Germinal center (tissue), 1 donor: ENCODE measurements around the gene NECTIN2.
"Not testable (repeated sequence)": the region's sequence is repeated elsewhere in the genome, so short reads cannot be mapped to it uniquely, and the experiment has no call there.

Experiments
- DNase-seq: peaks from one replicate; pipeline ENCODE4 v3.0.0; 2012; ENCODE audit warnings: mixed read lengths, low spot score

The NECTIN2 gene

GRCh38 chr19:44851427-44851826, 5.3 kb downstream of the NECTIN2 start:
- DNase-seq, result no peak

GRCh38 chr19:44855606-44856005, 9.5 kb downstream of the NECTIN2 start:
- no peak for DNase-seq

- DNase-seq, result no peak
These were observed 10.5 kb downstream of the NECTIN2 start for GRCh38 chr19:44856421-44857083.

GRCh38 chr19:44857837-44858236, 11.7 kb downstream of the NECTIN2 start:
- DNase-seq, result no peak

- DNase-seq, result not testable (repeated sequence)
These were observed 15.5 kb downstream of the NECTIN2 start for GRCh38 chr19:44861576-44861975.

GRCh38 chr19:44863990-44864389, 17.9 kb downstream of the NECTIN2 start:
- DNase-seq, result no peak

- no peak for DNase-seq
These were observed 19.2 kb downstream of the NECTIN2 start for GRCh38 chr19:44865196-44865767.

- no peak for DNase-seq
These were observed 20.6 kb downstream of the NECTIN2 start for GRCh38 chr19:44866664-44867063.

- DNase-seq, result no peak
These were observed 21.5 kb downstream of the NECTIN2 start for GRCh38 chr19:44867578-44867977.

- no peak for DNase-seq
These were observed 23.8 kb downstream of the NECTIN2 start for GRCh38 chr19:44869733-44870470.

- DNase-seq, result no peak
These were observed 25.7 kb downstream of the NECTIN2 start for GRCh38 chr19:44871809-44872208.

- DNase-seq, result no peak
These were observed 26.6 kb downstream of the NECTIN2 start for GRCh38 chr19:44872661-44873060.

- DNase-seq, result no peak
These were observed 28.2 kb downstream of the NECTIN2 start for GRCh38 chr19:44874317-44874716.

GRCh38 chr19:44875666-44876451, 29.8 kb downstream of the NECTIN2 start:
- no peak for DNase-seq

GRCh38 chr19:44876930-44877535, 30.9 kb downstream of the NECTIN2 start:
- no peak for DNase-seq

GRCh38 chr19:44878120-44878865, 32.2 kb downstream of the NECTIN2 start:
- no peak for DNase-seq

GRCh38 chr19:44879309-44880065, 33.4 kb downstream of the NECTIN2 start:
- no peak for DNase-seq

GRCh38 chr19:44882063-44882462, 36.0 kb downstream of the NECTIN2 start:
- no peak for DNase-seq

GRCh38 chr19:44882619-44883397, 36.7 kb downstream of the NECTIN2 start:
- DNase-seq, result not testable (repeated sequence)

GRCh38 chr19:44883922-44884321, 37.8 kb downstream of the NECTIN2 start:
- DNase-seq, result no peak
